CD4-positive, alpha-beta T cell (primary cell): ENCODE measurements around the gene RNF121. TPM values are rescaled to one million over a fixed set of nuclear protein-coding genes. Genes with fewer than 3 reads are reported as not detected.

Experiments
- ATAC-seq: fragments of 200-7000 bp; cut with Tn5 transposase; one replicate; pipeline ENCODE4 v1.10.0; 2022; ENCODE audit warnings: mild to moderate bottlenecking; ENCODE audit not compliant: poor library complexity
- CTCF ChIA-PET: fragments of 350-600 bp; sonication (Branson Sonifier 250); formaldehyde crosslinking; loops from one replicate; lab custom pipeline; 2021; ENCODE audit warnings: antibody characterized with exemption, inconsistent platforms; lab: Charles Lee
- POLR2A ChIA-PET: fragments of 350-600 bp; sonication (Branson Sonifier 250); formaldehyde crosslinking; loops from one replicate; lab custom pipeline; 2021; ENCODE audit warnings: antibody characterized with exemption, inconsistent platforms; lab: Charles Lee
- DNase-seq, 14 experiments: peaks; one replicate each; pipeline ENCODE4 v3.0.0-alpha.2; 2013 to 2020; ENCODE audit warnings: mixed read lengths in 2 of 14
- H3K27ac ChIP-seq, 2 donors: one replicate each; pipeline versions ENCODE4 v1.5.1 to v1.7.0; 2013; ENCODE audit warnings: low read length in 2 of 2, low read depth in 1 of 2, mild to moderate bottlenecking in 1 of 2
- H3K27me3 ChIP-seq, 2 experiments: 1 replicate in 1 of 2; 2 replicates in 1 of 2; pipeline versions ENCODE4 v1.6.1 to v1.7.0; 2013; ENCODE audit warnings: low read length in 2 of 2, control low read depth in 1 of 2, mild to moderate bottlenecking in 1 of 2, moderate library complexity in 1 of 2; ENCODE audit not compliant: insufficient read depth in 2 of 2, control insufficient read depth in 1 of 2
- H3K36me3 ChIP-seq: one replicate; pipeline ENCODE4 v1.6.1; 2013; ENCODE audit warnings: low read length, control low read depth; ENCODE audit not compliant: insufficient read depth
- H3K4me1 ChIP-seq: one replicate; pipeline ENCODE4 v1.6.1; 2013; ENCODE audit warnings: low read length, control low read depth; ENCODE audit not compliant: insufficient read depth
- H3K4me3 ChIP-seq: one replicate; pipeline ENCODE4 v1.5.1; 2013; ENCODE audit warnings: mild to moderate bottlenecking, low read length, moderate library complexity
- H3K9me3 ChIP-seq, 2 experiments: 1 replicate in 1 of 2; 2 replicates in 1 of 2; pipeline versions ENCODE4 v1.6.1 to v1.7.0; 2013; ENCODE audit warnings: low read length in 2 of 2, mild to moderate bottlenecking in 2 of 2, control low read depth in 1 of 2, moderate library complexity in 1 of 2; ENCODE audit not compliant: control insufficient read depth in 1 of 2, insufficient read depth in 1 of 2
- H3K27ac Mint-ChIP-seq: one replicate; pipeline ENCODE4 v1.8.0; 2020; ENCODE audit warnings: mixed read lengths
- H3K27me3 Mint-ChIP-seq: one replicate; pipeline ENCODE4 v1.8.0; 2021; ENCODE audit warnings: mixed read lengths
- H3K36me3 Mint-ChIP-seq: one replicate; pipeline ENCODE4 v1.8.0; 2021; ENCODE audit warnings: low read depth, mixed read lengths
- H3K4me1 Mint-ChIP-seq: one replicate; pipeline ENCODE4 v1.8.0; 2021; ENCODE audit warnings: low read depth, mixed read lengths
- H3K4me3 Mint-ChIP-seq: one replicate; pipeline ENCODE4 v1.8.0; 2020; ENCODE audit warnings: mild to moderate bottlenecking, mixed read lengths
- H3K9me3 Mint-ChIP-seq: one replicate; pipeline ENCODE4 v1.8.0; 2020; ENCODE audit warnings: mixed read lengths
- intact Hi-C, 2 experiments: fragments of 100-400 bp; cut with DNase I in 1 of 2; cut with micrococcal nuclease in 1 of 2; formaldehyde crosslinking; loops; one replicate each; pipeline versions ENCODE4 v1.15.1 to v1.9.0; 2023 to 2025; cut with DNase I, micrococcal nuclease
- total RNA-seq, 174 experiments: library from RNA in 2 of 174; stranded (reverse) in 2 of 174; gene quantifications; one replicate each; pipeline ENCODE4 v1.2.3 and lab custom pipeline; 2021 to 2026
- TF ChIP-seq, protein P1 (sequence below): fragments of 200-600 bp; IDR thresholded peaks from one replicate; pipeline ENCODE4 v1.8.0; 2022; ENCODE audit warnings: antibody characterized with exemption, mild to moderate bottlenecking

RNF121 gene
- total RNA-seq, 2 experiments from 2014 or later: 10.1 to 10.4 TPM

DNA sequence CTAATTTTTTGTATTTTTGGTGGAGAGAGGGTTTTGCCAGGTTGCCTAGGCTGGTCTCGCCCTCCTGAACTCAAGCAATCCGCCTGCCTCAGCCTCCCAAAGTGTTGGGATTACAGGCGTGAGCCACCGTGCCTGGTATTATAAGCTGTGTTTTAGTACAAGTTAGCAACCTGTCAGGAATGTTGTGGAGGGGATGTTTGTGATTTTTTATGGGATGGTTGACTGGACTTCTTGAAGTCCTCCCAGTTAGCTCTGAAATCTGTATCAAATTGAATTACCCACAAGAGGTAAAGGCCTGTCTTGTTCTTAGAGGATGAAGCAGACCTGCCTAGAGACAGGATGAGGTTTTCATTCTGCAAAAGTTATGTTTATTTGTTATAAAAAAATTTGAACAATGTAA lies 35.8 kb downstream of the RNF121 start:
- no peak for DNase-seq
- intact Hi-C loops: no loop called here
- Mint-ChIP-seq H3K4me1 (no peaks in the 10 kb centered on the region), H3K4me3 (no peak overlapping the region), H3K27ac (no peak overlapping the region), H3K9me3 (no peaks in the 10 kb centered on the region), H3K36me3 (peaks cover 52% of the 10 kb centered on the region), H3K27me3 (no peaks in the 10 kb centered on the region)
- Histone ChIP-seq H3K27me3 (no peaks in the 10 kb centered on the region), H3K36me3 (peaks cover 40% of the 10 kb centered on the region), H3K9me3 (peaks cover 0 to 3% of the 10 kb centered on the region in 2 experiments), H3K4me1 (no peaks in the 10 kb centered on the region), H3K27ac (no peak overlapping the region), H3K4me3 (no peak overlapping the region)
- TF ChIP-seq, protein P1, sequence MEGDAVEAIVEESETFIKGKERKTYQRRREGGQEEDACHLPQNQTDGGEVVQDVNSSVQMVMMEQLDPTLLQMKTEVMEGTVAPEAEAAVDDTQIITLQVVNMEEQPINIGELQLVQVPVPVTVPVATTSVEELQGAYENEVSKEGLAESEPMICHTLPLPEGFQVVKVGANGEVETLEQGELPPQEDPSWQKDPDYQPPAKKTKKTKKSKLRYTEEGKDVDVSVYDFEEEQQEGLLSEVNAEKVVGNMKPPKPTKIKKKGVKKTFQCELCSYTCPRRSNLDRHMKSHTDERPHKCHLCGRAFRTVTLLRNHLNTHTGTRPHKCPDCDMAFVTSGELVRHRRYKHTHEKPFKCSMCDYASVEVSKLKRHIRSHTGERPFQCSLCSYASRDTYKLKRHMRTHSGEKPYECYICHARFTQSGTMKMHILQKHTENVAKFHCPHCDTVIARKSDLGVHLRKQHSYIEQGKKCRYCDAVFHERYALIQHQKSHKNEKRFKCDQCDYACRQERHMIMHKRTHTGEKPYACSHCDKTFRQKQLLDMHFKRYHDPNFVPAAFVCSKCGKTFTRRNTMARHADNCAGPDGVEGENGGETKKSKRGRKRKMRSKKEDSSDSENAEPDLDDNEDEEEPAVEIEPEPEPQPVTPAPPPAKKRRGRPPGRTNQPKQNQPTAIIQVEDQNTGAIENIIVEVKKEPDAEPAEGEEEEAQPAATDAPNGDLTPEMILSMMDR: no peak
- ATAC-seq: no peak
- POLR2A ChIA-PET: no interaction called here
- CTCF ChIA-PET: no interaction called here

DNA sequence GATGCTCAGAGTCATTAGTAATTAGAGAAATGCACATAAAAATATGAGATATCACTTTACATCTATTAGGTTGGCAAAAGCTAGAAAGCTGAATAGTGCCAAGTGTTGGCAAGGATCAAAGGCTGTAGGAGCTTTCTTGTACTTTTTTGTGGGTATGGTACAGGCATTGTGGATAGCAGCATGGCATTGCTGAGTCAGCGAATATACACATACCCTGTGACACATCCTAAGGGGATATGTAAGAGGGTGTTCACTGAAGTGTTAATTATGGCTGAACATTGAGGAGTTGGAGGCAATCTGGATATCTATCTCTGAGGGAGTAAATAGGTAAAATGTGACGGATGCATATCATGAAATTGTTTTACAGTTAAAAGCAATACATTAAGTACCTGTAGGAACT lies 42.8 kb downstream of the RNF121 start:
- Histone ChIP-seq H3K4me1 (no peaks in the 10 kb centered on the region), H3K4me3 (no peak overlapping the region), H3K9me3 (no peaks in the 10 kb centered on the region), H3K27me3 (no peaks in the 10 kb centered on the region), H3K27ac (no peak overlapping the region), H3K36me3 (peaks cover 25% of the 10 kb centered on the region)
- Mint-ChIP-seq H3K27ac (no peak overlapping the region), H3K4me1 (no peaks in the 10 kb centered on the region), H3K9me3 (no peaks in the 10 kb centered on the region), H3K4me3 (no peak overlapping the region), H3K36me3 (peaks cover 43% of the 10 kb centered on the region), H3K27me3 (no peaks in the 10 kb centered on the region)
- no peak for DNase-seq
- TF ChIP-seq, protein P1: no peak
- ATAC-seq: no peak
- POLR2A ChIA-PET: no interaction called here
- intact Hi-C loops: no loop called here
- CTCF ChIA-PET: no interaction called here

DNA sequence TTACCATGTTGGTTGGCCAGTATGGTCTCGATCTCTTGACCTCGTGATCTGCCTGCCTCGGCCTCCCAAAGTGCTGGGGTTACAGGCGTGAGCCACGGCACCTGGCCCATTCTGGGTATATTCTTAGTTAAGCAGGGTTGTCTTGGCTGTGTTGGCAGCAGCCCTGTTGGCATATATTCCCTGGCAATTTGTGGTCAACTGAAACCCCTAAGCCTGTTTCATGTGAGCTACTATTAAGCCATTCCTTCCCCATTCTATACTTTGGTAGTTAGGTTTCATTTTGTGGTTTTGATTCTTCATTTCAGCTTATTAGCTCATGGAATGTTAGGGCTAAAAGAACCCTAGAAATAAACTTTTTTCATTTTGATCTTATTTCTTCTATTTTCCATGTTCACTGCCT lies 47.7 kb downstream of the RNF121 start:
- Histone ChIP-seq H3K27ac (no peak overlapping the region), H3K27me3 (no peaks in the 10 kb centered on the region), H3K4me1 (no peaks in the 10 kb centered on the region), H3K9me3 (no peaks in the 10 kb centered on the region), H3K36me3 (peaks cover 9% of the 10 kb centered on the region), H3K4me3 (no peak overlapping the region)
- POLR2A ChIA-PET: no interaction called here
- H3K9me3 Mint-ChIP-seq: no peaks in the 10 kb centered on the region
- TF ChIP-seq, protein P1: no peak
- H3K4me3 Mint-ChIP-seq: no peak overlapping the region
- no peaks in the 10 kb centered on the region for H3K4me1 Mint-ChIP-seq
- H3K27ac Mint-ChIP-seq: no peak overlapping the region
- ATAC-seq (no peak), DNase-seq (no peak)
- CTCF ChIA-PET: interaction anchor here (0.7 to 2.2 kb wide), 4 partner anchors 10 to 168 kb away, joined by 3 to 7 read pairs (median 4); partner anchors contain the start of gene XNDC1N
- H3K36me3 Mint-ChIP-seq: peaks cover 37% of the 10 kb centered on the region
- H3K27me3 Mint-ChIP-seq: no peaks in the 10 kb centered on the region
- intact Hi-C loops: loop anchor here (2.0 to 5.0 kb wide), 2 partner anchors 116 to 456 kb away; partner anchors contain the start of gene CLPB (in 2 of the 2)
